A673 (cell line): ENCODE data around the gene FRAS1. TPM values are rescaled to one million over a fixed set of nuclear protein-coding genes. Genes with fewer than 3 reads are reported as not detected.

ENCODE experiments used
- BruUV-seq: library from RNA; stranded (reverse); fragments of 400-500 nt; replicated peaks from 2 replicates; lab custom pipeline; 2021; lab: Mats Ljungman, UMichigan
- CTCF ChIA-PET: fragments of 300-600 bp; sonication (Branson Sonifier 250); formaldehyde crosslinking; loops from one replicate; lab custom pipeline; 2022; ENCODE audit warnings: antibody characterized with exemption; lab: Charles Lee
- POLR2A ChIA-PET: fragments of 300-600 bp; sonication (Branson Sonifier 250); formaldehyde crosslinking; loops from one replicate; lab custom pipeline; 2022; ENCODE audit warnings: antibody characterized with exemption; ENCODE audit not compliant: low non-redundant PET; lab: Charles Lee
- DNase-seq: peaks from one replicate; pipeline ENCODE4 v3.0.0-alpha.2; 2015; ENCODE audit warnings: low spot score
- H3K27ac ChIP-seq: fragments of 200-600 bp; sonication (generic); 2 replicates; pipeline ENCODE4 v1.5.1; 2016; ENCODE audit warnings: mixed run types, low read depth, mild to moderate bottlenecking, mixed read lengths, antibody characterized with exemption, low read length; ENCODE audit not compliant: poor library complexity, severe bottlenecking
- H3K27me3 ChIP-seq: fragments of 200-600 bp; sonication (generic); replicated peaks from 2 replicates; pipeline ENCODE4 v1.6.1; 2017; ENCODE audit warnings: mixed run types, low read depth, mild to moderate bottlenecking, mixed read lengths, antibody characterized with exemption, low read length; ENCODE audit not compliant: insufficient read depth, poor library complexity
- H3K36me3 ChIP-seq: fragments of 200-600 bp; sonication (generic); 2 replicates; pipeline ENCODE4 v1.6.1; 2016; ENCODE audit warnings: mixed run types, mild to moderate bottlenecking, mixed read lengths, antibody characterized with exemption, low read length; ENCODE audit not compliant: insufficient read depth, poor library complexity, severe bottlenecking
- H3K4me1 ChIP-seq: fragments of 200-600 bp; sonication (generic); 2 replicates; pipeline ENCODE4 v1.6.1; 2017; ENCODE audit warnings: mixed run types, mild to moderate bottlenecking, mixed read lengths, antibody characterized with exemption, low read length; ENCODE audit not compliant: insufficient read depth, poor library complexity, severe bottlenecking
- H3K4me3 ChIP-seq: fragments of 200-600 bp; sonication (generic); 2 replicates; pipeline ENCODE4 v1.5.1; 2016; ENCODE audit warnings: low read depth, mixed run types, mild to moderate bottlenecking, mixed read lengths, low read length; ENCODE audit not compliant: poor library complexity, severe bottlenecking
- H3K9me3 ChIP-seq: fragments of 200-600 bp; sonication (generic); 2 replicates; pipeline ENCODE4 v1.6.1; 2016; ENCODE audit warnings: mixed run types, low read depth, mild to moderate bottlenecking, mixed read lengths, antibody characterized with exemption, low read length; ENCODE audit not compliant: poor library complexity, severe bottlenecking
- CTCF ChIP-seq: fragments of 300-800, 200-600 bp; sonication (generic); conservative IDR thresholded peaks from 2 replicates; pipeline ENCODE4 v1.5.1; 2017; ENCODE audit warnings: low read depth, mild to moderate bottlenecking, antibody characterized with exemption, low read length, moderate library complexity, mixed read lengths
- EZH2 ChIP-seq: fragments of 200-600 bp; sonication (generic); IDR thresholded peaks from 2 replicates; pipeline ENCODE4 v1.6.1; 2017; ENCODE audit warnings: borderline replicate concordance, low read depth, mild to moderate bottlenecking, mixed read lengths, antibody characterized with exemption, low read length; ENCODE audit not compliant: poor library complexity, severe bottlenecking
- intact Hi-C: fragments of 100-400 bp; cut with micrococcal nuclease; formaldehyde crosslinking; loops from one replicate; pipeline ENCODE4 v1.10.0; 2022; ENCODE audit not compliant: unreplicated experiment
- total RNA-seq: library from RNA; stranded (reverse); gene quantifications from 2 replicates; pipeline ENCODE4 v1.2.3, GENCODE V29; 2021

The FRAS1 gene
- total RNA-seq, 1 experiment from 2014 or later = 0.06 TPM

GRCh38 chr4:78331965-78332364 is 274.8 kb downstream of the FRAS1 start:
- Histone ChIP-seq H3K27me3 (peaks cover 3% of the 10 kb centered on the region), H3K9me3 (no peaks in the 10 kb centered on the region), H3K36me3 (no peaks in the 10 kb centered on the region), H3K4me3 (no peak overlapping the region), H3K4me1 (no peaks in the 10 kb centered on the region), H3K27ac (no peak overlapping the region)
- intact Hi-C loops = no loop called here
- ChIA-PET CTCF (no interaction called here), POLR2A (no interaction called here)
- no TSS peak for BruUV-seq
- no peak for DNase-seq
- TF ChIP-seq CTCF (no peak), EZH2 (no peak)

GRCh38 chr4:78332976-78333375 is 275.9 kb downstream of the FRAS1 start:
- Histone ChIP-seq H3K36me3 (no peaks in the 10 kb centered on the region), H3K9me3 (no peaks in the 10 kb centered on the region), H3K4me3 (no peak overlapping the region), H3K4me1 (no peaks in the 10 kb centered on the region), H3K27me3 (no peaks in the 10 kb centered on the region), H3K27ac (no peak overlapping the region)
- POLR2A ChIA-PET = no interaction called here
- intact Hi-C loops = no loop called here
- CTCF ChIA-PET = no interaction called here
- TF ChIP-seq CTCF = no peak
- TF ChIP-seq EZH2 = no peak
- no peak for DNase-seq
- no TSS peak for BruUV-seq

GRCh38 chr4:78336093-78336943 is 279.2 kb downstream of the FRAS1 start:
- Histone ChIP-seq H3K27me3 (no peaks in the 10 kb centered on the region), H3K4me3 (no peak overlapping the region), H3K9me3 (no peaks in the 10 kb centered on the region), H3K4me1 (no peaks in the 10 kb centered on the region), H3K36me3 (no peaks in the 10 kb centered on the region), H3K27ac (no peak overlapping the region)
- no TSS peak for BruUV-seq
- intact Hi-C loops = no loop called here
- POLR2A ChIA-PET = no interaction called here
- TF ChIP-seq EZH2 (no peak), CTCF (no peak)
- CTCF ChIA-PET = no interaction called here
- DNase-seq = peak; percentile 7
